Measurements from ENCODE around the gene TNFRSF21.

DNA sequence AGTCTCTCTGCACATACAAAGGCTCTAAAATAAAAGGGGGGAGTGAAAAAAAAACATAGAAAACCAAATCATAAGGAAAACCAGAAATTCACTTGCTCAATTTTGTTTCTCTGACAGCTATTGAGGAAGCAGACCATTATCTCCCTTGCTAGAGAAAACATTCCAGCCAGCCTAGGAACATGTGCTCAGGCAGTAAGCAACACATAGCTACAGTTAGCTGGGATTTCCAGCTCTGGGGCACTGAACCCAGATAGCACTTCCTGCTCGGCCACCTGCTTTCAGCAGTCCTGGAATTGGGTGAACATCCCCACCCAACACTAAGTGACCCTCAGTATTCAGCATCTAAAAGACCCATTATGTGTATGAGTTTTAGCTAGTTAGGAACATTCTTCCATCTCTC lies 61.3 kb downstream of the TNFRSF21 start:
- TF ChIP-seq, protein P1, sequence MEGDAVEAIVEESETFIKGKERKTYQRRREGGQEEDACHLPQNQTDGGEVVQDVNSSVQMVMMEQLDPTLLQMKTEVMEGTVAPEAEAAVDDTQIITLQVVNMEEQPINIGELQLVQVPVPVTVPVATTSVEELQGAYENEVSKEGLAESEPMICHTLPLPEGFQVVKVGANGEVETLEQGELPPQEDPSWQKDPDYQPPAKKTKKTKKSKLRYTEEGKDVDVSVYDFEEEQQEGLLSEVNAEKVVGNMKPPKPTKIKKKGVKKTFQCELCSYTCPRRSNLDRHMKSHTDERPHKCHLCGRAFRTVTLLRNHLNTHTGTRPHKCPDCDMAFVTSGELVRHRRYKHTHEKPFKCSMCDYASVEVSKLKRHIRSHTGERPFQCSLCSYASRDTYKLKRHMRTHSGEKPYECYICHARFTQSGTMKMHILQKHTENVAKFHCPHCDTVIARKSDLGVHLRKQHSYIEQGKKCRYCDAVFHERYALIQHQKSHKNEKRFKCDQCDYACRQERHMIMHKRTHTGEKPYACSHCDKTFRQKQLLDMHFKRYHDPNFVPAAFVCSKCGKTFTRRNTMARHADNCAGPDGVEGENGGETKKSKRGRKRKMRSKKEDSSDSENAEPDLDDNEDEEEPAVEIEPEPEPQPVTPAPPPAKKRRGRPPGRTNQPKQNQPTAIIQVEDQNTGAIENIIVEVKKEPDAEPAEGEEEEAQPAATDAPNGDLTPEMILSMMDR (IDR thresholded peaks at IDR 0.05): no peak
- no peak for TF ChIP-seq EZH2 (IDR thresholded peaks at IDR 0.05; ENCODE audit: borderline replicate concordance, insufficient read depth, low read depth, low read length, poor library complexity, severe bottlenecking)
